RCC 7860 (cell line): Measurements from ENCODE around the gene DOCK1.

ENCODE experiments used
- DNase-seq: peaks from one replicate; pipeline ENCODE4 v3.0.0-alpha.2; 2015; ENCODE audit warnings: low spot score
- FAIRE-seq: peaks from 2 replicates; lab custom pipeline; 2012; peaks lifted over from hg19 to GRCh38; lab: Jason Lieb, UNC

Gene DOCK1

GRCh38 chr10:127157089-127157488, 251.9 kb downstream of the DOCK1 start:
- DNase-seq (no peak), FAIRE-seq (no peak)

DNA sequence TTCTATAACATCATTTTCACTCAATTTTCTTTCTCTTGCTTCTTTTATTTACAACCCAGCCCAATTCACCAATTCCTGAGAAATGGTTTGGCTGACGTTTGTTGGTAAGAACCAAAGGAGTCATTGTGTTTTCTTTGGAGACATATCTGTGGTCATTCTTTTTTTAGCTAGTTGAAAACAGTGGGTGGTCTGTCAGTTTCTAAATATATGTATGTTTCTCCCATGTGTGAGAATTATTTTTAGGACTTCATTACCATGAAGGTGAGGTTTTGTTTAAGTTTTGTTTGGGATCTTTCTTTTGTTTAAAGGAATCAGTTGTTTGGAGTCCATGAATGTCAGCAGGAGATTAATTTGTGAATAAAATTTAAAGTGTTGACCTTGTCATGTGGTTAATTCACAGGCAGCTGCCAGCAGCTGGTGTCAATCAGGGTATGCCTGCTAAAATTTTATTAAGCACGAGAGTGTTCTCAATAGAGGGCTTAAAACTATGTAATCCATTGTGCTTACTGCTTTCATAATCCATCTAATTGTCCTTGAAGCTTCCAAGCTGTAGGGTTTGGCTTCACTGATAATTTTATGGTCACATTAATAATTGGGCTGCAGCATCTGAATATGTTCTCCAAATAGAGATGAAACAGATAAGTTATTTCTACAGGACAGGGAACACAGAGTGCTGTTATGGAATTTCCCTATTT, 252.4 kb downstream of the DOCK1 start:
- FAIRE-seq = no peak
- no peak for DNase-seq

DNA sequence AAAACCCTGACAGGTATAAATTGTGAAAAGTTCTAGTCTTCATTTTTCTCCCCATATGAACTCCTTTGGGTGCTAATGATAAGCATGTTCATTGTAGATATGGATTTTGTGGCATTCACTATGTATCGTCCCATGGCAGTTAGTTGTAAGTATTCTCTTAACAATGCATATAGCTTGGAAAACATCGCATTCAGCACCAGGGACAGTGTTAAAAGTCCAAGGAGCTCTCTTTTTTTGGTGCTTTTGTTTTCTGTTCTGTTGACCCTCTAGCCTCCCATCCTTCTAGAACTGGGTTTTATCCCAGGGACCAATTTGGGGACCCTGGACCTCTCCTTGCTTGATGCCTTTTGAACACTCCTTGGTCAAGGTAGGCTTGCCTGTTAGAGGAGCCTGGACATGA, 253.4 kb downstream of the DOCK1 start:
- FAIRE-seq = no peak
- no peak for DNase-seq

- no peak for DNase-seq
- no peak for FAIRE-seq
Observed at GRCh38 chr10:127159648-127160245, 254.5 kb downstream of the DOCK1 start.

DNA sequence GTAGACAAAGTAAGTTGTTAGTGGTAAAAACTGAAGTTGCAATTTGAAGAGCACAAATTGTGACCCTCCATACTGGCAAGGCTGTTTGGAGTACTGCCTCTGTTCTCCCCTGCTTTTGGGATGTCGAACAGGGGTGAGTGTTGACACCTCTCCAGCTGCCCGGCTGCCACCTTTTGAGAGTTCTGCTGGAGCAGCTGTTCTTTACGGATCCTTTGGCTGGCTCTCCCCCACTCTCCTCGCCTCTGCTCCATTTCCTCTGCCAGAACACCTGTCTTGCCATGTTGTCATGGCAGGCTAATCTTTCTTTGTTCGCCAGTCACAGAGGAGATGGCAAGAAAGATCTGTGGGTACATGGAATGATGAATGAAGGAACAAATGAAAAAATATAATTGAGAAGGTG, 256.3 kb downstream of the DOCK1 start:
- FAIRE-seq = no peak
- no peak for DNase-seq

- no peak for DNase-seq
- FAIRE-seq = no peak
Observed at GRCh38 chr10:127162841-127163240, 257.6 kb downstream of the DOCK1 start.

DNA sequence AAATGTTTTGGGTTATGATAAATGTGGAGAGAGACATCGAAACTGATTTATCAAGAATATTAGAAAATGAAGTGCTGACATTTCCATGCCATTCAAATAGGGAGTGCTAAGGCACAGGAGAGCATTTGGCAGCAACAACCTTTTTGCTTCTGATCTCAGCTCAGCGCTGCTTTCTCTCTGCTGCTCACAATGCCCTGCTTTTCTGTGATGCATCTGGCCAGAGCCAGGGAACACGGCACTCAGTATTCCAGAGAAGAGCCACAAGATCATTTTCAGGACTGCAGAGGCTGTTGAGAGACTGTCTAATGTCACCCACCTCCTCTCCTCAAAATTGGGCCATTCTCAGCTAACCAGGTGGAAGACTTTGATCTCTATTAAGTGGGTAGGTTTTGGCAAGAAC, 263.0 kb downstream of the DOCK1 start:
- DNase-seq = no peak
- no peak for FAIRE-seq

DNA sequence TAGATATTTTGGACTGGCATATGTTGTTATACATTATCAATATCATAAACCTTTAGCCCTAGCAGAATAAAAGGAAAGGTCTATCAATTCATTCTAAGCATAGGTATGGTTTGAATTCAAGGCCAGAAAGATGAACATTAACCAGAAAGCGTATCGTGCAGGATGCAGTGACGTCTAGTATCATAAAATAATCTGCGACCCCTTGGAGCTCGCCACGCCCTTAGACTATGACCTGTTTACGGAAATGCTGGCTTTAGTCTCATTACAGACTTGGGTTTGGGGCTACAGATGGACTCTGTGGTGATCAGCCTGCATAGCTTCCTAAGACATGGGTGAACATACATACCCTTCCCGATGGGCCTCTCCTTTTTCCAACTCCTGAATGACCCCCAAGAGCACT, 269.6 kb downstream of the DOCK1 start:
- DNase-seq (no peak), FAIRE-seq (no peak)

DNA sequence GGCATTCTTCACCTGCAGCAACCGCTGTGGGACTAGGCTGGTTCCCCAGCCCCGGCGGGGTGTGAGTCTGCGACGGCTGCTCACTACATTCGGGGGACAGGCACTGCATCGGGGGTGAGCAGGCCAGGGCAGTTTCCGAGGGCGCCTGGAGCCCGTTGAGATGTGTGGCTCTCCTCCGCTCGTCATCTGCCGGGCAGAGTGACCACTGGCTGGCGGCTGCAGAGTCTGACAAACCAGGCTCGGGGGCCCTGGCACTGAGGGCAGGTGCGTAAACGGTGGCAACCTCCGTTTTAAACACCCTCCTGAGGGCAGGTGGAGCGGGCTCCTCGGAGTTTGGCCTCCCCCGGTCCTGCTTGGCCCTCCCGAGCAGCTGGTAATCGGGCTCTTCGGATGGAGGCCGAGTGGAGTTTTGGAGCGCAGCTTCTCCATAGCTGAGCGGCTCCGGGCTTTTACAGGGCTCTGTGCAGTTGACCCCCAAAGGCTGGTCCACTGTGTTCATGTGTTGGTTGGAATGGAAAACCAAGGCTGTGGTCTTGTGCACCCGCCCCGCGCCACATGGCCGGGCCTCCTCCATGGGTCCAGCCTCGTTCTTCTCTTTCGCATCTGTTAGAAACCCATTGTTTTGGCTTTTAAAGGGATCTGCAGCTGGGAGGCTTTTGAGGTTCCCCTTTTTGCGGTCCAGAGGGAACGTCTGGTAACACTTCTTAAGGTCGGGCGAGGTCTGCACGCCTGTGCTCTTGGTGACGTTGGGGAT, 270.3 kb downstream of the DOCK1 start:
- DNase-seq (no peak), FAIRE-seq (no peak)

DNA sequence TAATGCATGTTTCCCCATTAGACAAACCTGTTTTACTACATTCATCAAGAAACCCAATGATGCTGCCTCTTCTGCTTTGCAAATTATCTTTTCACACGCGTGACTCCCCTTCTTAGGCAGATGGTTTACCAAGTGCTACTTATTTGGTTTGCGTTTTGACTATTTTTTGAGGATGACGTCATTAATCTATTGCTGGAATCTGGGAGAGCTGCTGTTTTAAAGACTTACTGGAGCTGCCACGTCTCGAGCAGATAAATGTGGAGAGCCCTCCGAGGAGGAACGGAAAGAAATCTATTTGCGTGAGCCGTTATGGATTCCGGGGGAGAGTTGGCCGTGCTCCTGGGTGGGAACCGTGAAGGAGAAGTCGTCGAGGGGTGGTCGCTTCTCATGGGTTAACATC, 271.4 kb downstream of the DOCK1 start:
- DNase-seq (no peak), FAIRE-seq (no peak)

GRCh38 chr10:127179612-127180250, 274.5 kb downstream of the DOCK1 start:
- DNase-seq = no peak
- no peak for FAIRE-seq

GRCh38 chr10:127182161-127182560, 276.9 kb downstream of the DOCK1 start:
- FAIRE-seq (no peak), DNase-seq (no peak)

GRCh38 chr10:127184582-127184981, 279.4 kb downstream of the DOCK1 start:
- no peak for FAIRE-seq
- DNase-seq = no peak

DNA sequence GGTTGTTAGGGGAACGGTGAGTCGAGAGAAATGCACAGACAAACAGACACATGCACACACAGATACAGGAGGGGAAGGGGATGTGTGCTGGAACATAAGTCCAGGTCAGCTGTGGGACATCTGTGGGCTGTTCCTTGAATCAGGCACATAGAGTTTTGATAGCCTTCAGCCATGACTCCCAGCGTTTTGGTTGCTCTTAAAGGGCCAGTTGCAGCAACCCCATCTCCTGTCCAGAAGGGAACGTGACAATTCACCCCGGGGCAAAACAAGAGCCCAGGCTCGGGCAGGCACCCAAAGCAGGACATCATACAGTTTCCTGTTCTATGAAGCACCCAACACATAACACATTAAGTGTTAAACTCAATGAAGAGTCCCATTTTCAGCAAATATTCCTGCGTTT, 281.6 kb downstream of the DOCK1 start:
- FAIRE-seq (no peak), DNase-seq (no peak)

DNA sequence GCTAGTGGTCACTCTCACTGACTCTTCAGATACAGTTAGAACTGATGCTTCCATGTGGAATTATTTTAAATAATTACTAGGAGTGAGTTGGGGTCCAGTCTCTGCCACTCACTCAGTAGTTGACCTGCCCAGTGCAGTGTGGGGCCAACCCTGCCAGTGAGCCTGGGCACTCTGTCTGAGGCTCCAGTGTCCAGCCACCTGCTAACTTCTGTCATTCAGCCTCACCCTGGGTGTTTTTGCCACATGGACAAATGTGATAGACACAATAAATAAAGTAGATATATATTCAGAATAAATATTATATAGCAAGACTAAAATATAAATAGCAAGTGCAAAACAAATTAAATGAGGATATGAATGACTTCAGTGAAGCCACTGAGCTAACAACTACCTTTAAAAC, 284.0 kb downstream of the DOCK1 start:
- DNase-seq = no peak
- FAIRE-seq = no peak

- DNase-seq = no peak
- no peak for FAIRE-seq
Observed at GRCh38 chr10:127190427-127190826, 285.2 kb downstream of the DOCK1 start.

- peak; percentile 58 for DNase-seq
- FAIRE-seq = no peak
Observed at GRCh38 chr10:127193125-127193524, 287.9 kb downstream of the DOCK1 start.

GRCh38 chr10:127194111-127194510, 288.9 kb downstream of the DOCK1 start:
- DNase-seq = no peak
- FAIRE-seq = no peak

- FAIRE-seq = no peak
Observed at GRCh38 chr10:127194599-127194998, 289.4 kb downstream of the DOCK1 start.

GRCh38 chr10:127195041-127195506, 289.8 kb downstream of the DOCK1 start:
- DNase-seq (no peak), FAIRE-seq (no peak)

More at GRCh38 chr10:127194599-127194998, 289.4 kb downstream of the DOCK1 start:
- DNase-seq = no peak

DNA sequence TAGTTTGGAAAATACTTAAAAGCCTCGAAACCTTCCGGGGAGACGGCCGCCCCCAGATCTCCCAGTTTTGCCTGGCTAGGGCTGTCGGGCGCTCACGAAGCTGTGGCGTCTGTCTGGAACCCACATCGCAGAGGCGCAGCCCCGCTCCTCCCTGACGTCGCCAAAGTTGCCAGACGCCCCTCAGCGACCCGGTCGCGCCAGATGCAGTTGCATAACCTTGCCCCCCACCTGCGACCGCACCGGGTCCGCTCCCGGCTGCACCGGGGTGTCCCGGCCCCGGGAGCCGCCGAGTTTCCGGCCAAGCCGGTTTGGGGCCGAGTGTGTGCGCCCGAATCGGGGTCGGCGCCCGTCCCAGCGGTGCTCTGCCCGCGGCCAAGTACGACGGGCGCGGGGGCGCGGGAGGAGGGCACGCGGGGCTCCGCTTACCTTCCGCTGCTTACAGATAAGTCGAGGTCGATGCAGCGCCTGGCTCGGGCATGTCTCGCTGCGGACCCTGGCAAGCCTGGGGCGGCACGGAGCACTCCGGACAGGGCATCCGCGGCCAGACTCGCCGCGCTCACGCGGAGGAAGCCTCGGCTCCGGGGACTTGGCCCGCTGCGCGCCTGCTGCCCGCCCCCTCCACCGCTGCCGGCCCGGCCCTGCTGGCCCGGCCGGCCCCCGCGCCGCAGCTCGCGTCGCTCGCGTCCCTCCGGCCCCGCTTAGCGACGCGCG, 290.5 kb downstream of the DOCK1 start:
- FAIRE-seq = no peak

More for the DNA sequence above, 290.5 kb downstream of the DOCK1 start:
- DNase-seq = no peak
